LNCAP (cell line): ENCODE measurements around the gene KRT84.

Experiments used
- CTCF ChIP-seq: fragments of 450-650 bp; IDR thresholded peaks from 2 replicates; pipeline ENCODE4 v1.5.1; 2017; ENCODE audit warnings: mild to moderate bottlenecking

The KRT84 gene

GRCh38 chr12:52407918-52408317 lies 22.5 kb upstream of the KRT84 start:
- no peak for TF ChIP-seq CTCF

GRCh38 chr12:52405922-52406385 lies 20.5 kb upstream of the KRT84 start, which contains the start of gene KRT82:
Gene KRT82, minus strand, starts transcription at chr12:52406335. Its CDS starts 58 bp downstream, at chr12:52406277.
- TF ChIP-seq CTCF: no peak

- TF ChIP-seq CTCF: no peak
Measured at GRCh38 chr12:52404951-52405350, 19.5 kb upstream of the KRT84 start.

- no peak for TF ChIP-seq CTCF
Measured at GRCh38 chr12:52403561-52403960, 18.1 kb upstream of the KRT84 start.

GRCh38 chr12:52402873-52403540 lies 17.6 kb upstream of the KRT84 start:
- TF ChIP-seq CTCF: no peak

- TF ChIP-seq CTCF: no peak
Measured at GRCh38 chr12:52402377-52402776, 16.9 kb upstream of the KRT84 start.

- no peak for TF ChIP-seq CTCF
Measured at GRCh38 chr12:52401926-52402325, 16.5 kb upstream of the KRT84 start.

- no peak for TF ChIP-seq CTCF
Measured at GRCh38 chr12:52401526-52401925, 16.1 kb upstream of the KRT84 start.
